ENCODE data around the gene SNRNP70. TPM values are rescaled to one million over a fixed set of nuclear protein-coding genes. Genes with fewer than 3 reads are reported as not detected.
"Not testable (repeated sequence)": the region's sequence is repeated elsewhere in the genome, so short reads cannot be mapped to it uniquely, and the experiment has no call there.

The SNRNP70 gene
- total RNA-seq, 4 donors from 2014 or later = 55.6 to 305 (median 107) TPM

DNA sequence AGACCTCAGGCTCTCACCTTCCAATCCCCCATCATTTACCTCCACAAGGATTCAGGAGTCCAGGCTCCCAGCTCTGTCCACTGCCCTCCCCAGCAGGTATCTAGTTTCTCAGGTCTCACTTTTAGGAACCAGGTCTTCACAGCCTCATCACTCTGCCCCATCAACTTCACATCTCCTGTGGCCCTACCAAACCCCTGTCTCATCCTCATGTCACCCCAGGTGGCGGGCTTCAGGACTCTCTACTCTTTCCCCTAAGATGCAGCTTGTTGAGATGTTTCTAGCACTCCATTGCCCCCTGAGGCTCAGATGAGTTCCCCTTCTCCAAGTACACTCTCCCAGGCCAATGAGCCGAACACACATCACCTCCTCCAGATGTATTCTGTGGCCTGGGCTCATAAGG is 35.6 kb downstream of the SNRNP70 start:
- in situ Hi-C loops (cut with MboI; ENCODE audit: low sequenced_read_pairs in 4 of 4) (no loop called here), intact Hi-C loops (cut with DNase I; ENCODE audit: low total_unique reads) (no loop called here)
- peaks cover 0 to 4% (median 0%) of the 10 kb centered on the region in 3 donors for H3K27me3 ChIP-seq
- H3K4me1 ChIP-seq = peaks cover 13 to 21% of the 10 kb centered on the region in 2 donors
- no peak for TF ChIP-seq POLR2A (IDR thresholded peaks at IDR 0.05)
- TF ChIP-seq, protein P1, sequence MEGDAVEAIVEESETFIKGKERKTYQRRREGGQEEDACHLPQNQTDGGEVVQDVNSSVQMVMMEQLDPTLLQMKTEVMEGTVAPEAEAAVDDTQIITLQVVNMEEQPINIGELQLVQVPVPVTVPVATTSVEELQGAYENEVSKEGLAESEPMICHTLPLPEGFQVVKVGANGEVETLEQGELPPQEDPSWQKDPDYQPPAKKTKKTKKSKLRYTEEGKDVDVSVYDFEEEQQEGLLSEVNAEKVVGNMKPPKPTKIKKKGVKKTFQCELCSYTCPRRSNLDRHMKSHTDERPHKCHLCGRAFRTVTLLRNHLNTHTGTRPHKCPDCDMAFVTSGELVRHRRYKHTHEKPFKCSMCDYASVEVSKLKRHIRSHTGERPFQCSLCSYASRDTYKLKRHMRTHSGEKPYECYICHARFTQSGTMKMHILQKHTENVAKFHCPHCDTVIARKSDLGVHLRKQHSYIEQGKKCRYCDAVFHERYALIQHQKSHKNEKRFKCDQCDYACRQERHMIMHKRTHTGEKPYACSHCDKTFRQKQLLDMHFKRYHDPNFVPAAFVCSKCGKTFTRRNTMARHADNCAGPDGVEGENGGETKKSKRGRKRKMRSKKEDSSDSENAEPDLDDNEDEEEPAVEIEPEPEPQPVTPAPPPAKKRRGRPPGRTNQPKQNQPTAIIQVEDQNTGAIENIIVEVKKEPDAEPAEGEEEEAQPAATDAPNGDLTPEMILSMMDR (IDR thresholded peaks at IDR 0.05 in 4 of 5, conservative IDR thresholded peaks at IDR 0.05 in 1 of 5) = no peak
- ATAC-seq (no peak), DNase-seq (no peak)
- H3K36me3 ChIP-seq = no peaks in the 10 kb centered on the region
- H3K4me3 ChIP-seq = no peak overlapping the region
- H3K27ac ChIP-seq = no peak overlapping the region
- no peaks in the 10 kb centered on the region for H3K9me3 ChIP-seq

DNA sequence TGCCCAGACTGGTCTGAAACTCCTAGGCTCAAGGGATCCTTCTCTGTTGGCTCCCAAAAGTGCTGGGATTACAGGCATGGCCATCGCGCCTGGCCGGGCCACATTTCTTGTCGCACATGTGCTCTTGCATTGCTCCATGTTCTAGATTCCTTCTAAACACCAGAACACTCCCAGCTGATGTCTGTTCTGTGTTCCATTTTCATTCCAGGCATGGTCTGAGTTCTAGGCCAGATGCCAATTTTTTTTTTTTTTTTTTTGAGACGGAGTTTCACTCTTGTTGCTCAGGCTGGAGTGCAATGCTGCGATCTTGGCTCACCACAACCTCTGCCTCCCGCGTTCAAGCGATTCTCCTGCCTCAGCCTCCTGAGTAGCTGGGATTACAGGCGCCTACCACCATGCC is 36.6 kb downstream of the SNRNP70 start:
- intact Hi-C loops (cut with DNase I; ENCODE audit: low total_unique reads); H3K27me3 ChIP-seq; DNase-seq; ATAC-seq; H3K4me3 ChIP-seq; in situ Hi-C loops (cut with MboI; ENCODE audit: low sequenced_read_pairs in 4 of 4); H3K27ac ChIP-seq; H3K9me3 ChIP-seq; H3K36me3 ChIP-seq: not testable (repeated sequence)
- peaks cover 13 to 21% of the 10 kb centered on the region in 2 donors for H3K4me1 ChIP-seq

DNA sequence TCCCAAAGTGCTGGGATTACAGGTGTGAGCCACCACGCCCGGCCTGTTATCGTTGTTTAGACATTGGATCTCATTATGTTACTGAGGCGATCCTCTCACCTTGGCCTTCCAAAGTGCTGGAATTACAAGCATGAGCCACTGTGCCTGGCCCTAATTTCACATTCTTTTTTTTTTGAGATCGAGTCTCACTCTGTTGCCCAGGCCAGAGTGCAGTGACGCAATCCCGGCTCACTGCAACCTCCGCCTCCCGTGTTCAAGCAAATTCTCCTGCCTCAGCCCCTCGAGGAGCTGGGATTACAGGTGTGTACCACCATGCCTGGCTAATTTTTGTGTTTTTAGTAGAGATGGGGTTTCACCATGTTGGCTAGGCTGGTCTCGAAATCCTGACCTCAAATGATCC is 38.0 kb downstream of the SNRNP70 start:
- ATAC-seq; H3K27me3 ChIP-seq; H3K27ac ChIP-seq; in situ Hi-C loops (cut with MboI; ENCODE audit: low sequenced_read_pairs in 4 of 4); intact Hi-C loops (cut with DNase I; ENCODE audit: low total_unique reads); H3K9me3 ChIP-seq; H3K36me3 ChIP-seq; H3K4me3 ChIP-seq; DNase-seq: not testable (repeated sequence)
- H3K4me1 ChIP-seq = peaks cover 10 to 21% of the 10 kb centered on the region in 2 donors

DNA sequence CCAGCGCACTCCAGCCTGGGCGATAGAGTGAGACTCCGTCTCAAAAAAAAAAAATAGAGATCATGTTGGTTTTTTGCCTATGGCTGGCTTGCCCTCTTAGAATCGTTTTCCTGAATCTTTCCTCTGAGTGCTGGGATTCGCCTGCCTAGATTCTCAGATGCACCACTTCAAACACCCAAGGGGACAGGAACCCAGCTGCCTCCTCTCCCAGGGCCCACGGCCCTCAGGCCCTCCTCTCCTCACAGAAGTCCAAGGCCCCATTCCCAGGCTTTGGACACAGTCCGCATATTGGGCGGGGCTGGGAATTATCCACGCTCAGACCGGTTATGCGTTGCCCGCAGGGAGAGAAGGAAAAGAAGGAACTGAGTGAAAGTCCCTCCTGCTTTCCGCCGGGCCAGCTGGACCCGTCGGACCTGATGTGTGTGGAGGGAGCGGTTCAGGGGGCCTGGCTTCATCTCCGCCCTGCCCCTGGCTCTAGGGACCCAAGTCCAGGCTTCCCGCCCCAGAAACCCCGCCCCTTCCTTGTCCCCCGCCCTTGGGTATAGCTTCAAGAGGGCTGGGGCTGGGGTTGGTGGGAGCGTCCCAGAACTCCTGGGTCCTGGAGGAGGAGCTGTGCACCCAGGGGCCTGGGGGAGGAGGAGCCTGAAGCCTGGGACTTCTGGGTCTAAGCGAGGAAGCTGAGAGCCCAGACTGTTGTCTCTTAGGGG is 39.9 kb downstream of the SNRNP70 start:
- H3K4me1 ChIP-seq = peaks cover 7 to 18% of the 10 kb centered on the region in 2 donors
- H3K27me3 ChIP-seq = peaks cover 0 to 4% (median 0%) of the 10 kb centered on the region in 3 donors
- in situ Hi-C loops (cut with MboI; ENCODE audit: low sequenced_read_pairs in 4 of 4) (no loop called here), intact Hi-C loops (cut with DNase I; ENCODE audit: low total_unique reads) (loop anchor here (5.0 kb wide), 1 partner anchor 212 kb away; the partner anchor contains the start of gene CD37)
- no peaks in the 10 kb centered on the region for H3K9me3 ChIP-seq
- DNase-seq (no peak), ATAC-seq (no peak)
- H3K27ac ChIP-seq = no peak overlapping the region
- no peaks in the 10 kb centered on the region for H3K36me3 ChIP-seq
- no peak for TF ChIP-seq POLR2A (IDR thresholded peaks at IDR 0.05)
- TF ChIP-seq, protein P1 (IDR thresholded peaks at IDR 0.05 in 4 of 5, conservative IDR thresholded peaks at IDR 0.05 in 1 of 5) = no peak
- no peak overlapping the region for H3K4me3 ChIP-seq

DNA sequence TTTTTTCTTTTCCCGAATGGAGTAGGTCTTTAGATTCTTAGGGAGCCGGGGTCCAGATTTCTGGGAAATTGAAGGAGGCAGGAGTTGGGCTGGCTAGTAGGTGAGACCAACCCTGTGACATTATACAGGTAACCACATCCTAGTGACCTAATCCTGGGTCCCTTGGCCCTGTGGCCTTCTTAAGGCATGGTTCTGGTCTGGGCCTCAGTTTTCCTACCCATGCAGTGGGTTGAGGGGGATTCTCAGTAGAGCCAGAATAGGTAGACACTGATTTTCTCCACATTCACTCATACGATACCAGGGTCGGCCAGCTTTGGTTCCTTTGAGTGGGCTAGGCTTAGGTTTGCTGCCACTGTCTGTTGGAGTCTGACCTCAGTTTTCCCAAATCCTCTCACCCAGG is 41.3 kb downstream of the SNRNP70 start:
- Histone ChIP-seq H3K9me3 (no peaks in the 10 kb centered on the region), H3K4me3 (no peak overlapping the region), H3K27ac (no peak overlapping the region), H3K36me3 (no peaks in the 10 kb centered on the region), H3K4me1 (peaks cover 7 to 17% of the 10 kb centered on the region in 2 donors), H3K27me3 (peaks cover 0 to 4% (median 0%) of the 10 kb centered on the region in 3 donors)
- ATAC-seq (no peak), DNase-seq (no peak)
- in situ Hi-C loops (cut with MboI; ENCODE audit: low sequenced_read_pairs in 4 of 4) (no loop called here), intact Hi-C loops (cut with DNase I; ENCODE audit: low total_unique reads) (loop anchor here (5.0 kb wide), 1 partner anchor 211 kb away; the partner anchor contains the start of gene CD37)
- TF ChIP-seq POLR2A (IDR thresholded peaks at IDR 0.05) = no peak

DNA sequence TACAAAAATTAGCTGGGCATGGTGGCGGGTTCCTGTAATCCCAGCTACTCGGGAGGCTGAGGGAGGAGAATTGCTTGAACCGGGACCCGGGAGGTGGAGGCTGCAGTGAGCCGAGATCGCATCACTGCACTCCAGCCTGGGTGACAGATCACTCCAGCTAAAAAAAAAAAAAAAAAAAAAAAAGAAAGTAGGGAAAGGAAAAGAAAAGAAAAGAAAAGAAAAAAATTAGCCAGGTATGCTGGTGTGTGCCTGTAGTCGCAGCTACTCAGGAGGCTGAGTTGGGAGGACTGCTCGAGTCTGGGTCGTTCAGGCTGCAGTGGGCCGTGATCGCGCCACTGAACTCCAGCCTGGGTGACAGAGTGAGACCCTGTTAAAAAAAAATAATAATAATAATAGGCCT is 42.0 kb downstream of the SNRNP70 start:
- H3K27me3 ChIP-seq; H3K9me3 ChIP-seq; H3K36me3 ChIP-seq; ATAC-seq; DNase-seq; in situ Hi-C loops (cut with MboI; ENCODE audit: low sequenced_read_pairs in 4 of 4): not testable (repeated sequence)
- Histone ChIP-seq H3K4me3 (peak overlapping the region in 1 of 4 donors; percentile 51), H3K4me1 (peaks cover 7 to 17% of the 10 kb centered on the region in 2 donors), H3K27ac (peak overlapping the region in 3 of 4 donors; percentile 63 to 83 (median 82))
- intact Hi-C loops (cut with DNase I; ENCODE audit: low total_unique reads) = loop anchor here (5.0 kb wide), 1 partner anchor 210 kb away; the partner anchor contains the start of gene CD37

Measured in gastrocnemius medialis (tissue), 4 donors.